H1 (cell line): ENCODE results near the gene RUNX1. TPM values are rescaled to one million over a fixed set of nuclear protein-coding genes. Genes with fewer than 3 reads are reported as not detected.

Experiments
- CTCF ChIA-PET: fragments of 300-600 bp; sonication (Branson Sonifier 250); formaldehyde crosslinking; loops from one replicate; lab custom pipeline; 2021; ENCODE audit not compliant: partially characterized antibody; lab: Charles Lee
- POLR2A ChIA-PET: fragments of 300-600 bp; sonication (Branson Sonifier 250); formaldehyde crosslinking; loops from one replicate; lab custom pipeline; 2021; ENCODE audit warnings: inconsistent platforms; ENCODE audit not compliant: partially characterized antibody; lab: Charles Lee
- DNase-seq, 2 experiments: peaks; one replicate each; pipeline versions ENCODE4 v3.0.0 to v3.0.0-alpha.2; 2010 to 2022; ENCODE audit warnings: low spot score in 2 of 2, low read depth in 1 of 2, mixed read lengths in 1 of 2
- FAIRE-seq: peaks from 2 replicates; lab custom pipeline; 2011; peaks lifted over from hg19 to GRCh38; lab: Jason Lieb, UNC
- H2AFZ ChIP-seq: 2 replicates; pipeline ENCODE4 v1.8.1; 2012; ENCODE audit warnings: low read length, inconsistent platforms
- H2AK5ac ChIP-seq: 2 replicates; pipeline ENCODE4 v1.6.1; 2013; ENCODE audit warnings: low read depth, low read length
- H2BK120ac ChIP-seq: replicated peaks from 2 replicates; pipeline ENCODE3; 2013; ENCODE audit warnings: low read depth, low read length, inconsistent platforms
- H2BK12ac ChIP-seq: 2 replicates; pipeline ENCODE4 v1.6.1; 2013; ENCODE audit warnings: low read depth, low read length
- H2BK15ac ChIP-seq: 2 replicates; pipeline ENCODE4 v1.6.1; 2013; ENCODE audit warnings: low read length
- H2BK20ac ChIP-seq: 2 replicates; pipeline ENCODE4 v1.6.1; 2013; ENCODE audit warnings: low read length
- H2BK5ac ChIP-seq: 2 replicates; pipeline ENCODE4 v1.6.1; 2013; ENCODE audit warnings: low read depth, low read length
- H3K14ac ChIP-seq: 2 replicates; pipeline ENCODE4 v1.6.1; 2013; ENCODE audit warnings: inconsistent platforms; ENCODE audit not compliant: insufficient read length
- H3K18ac ChIP-seq: 2 replicates; pipeline ENCODE4 v1.6.1; 2013; ENCODE audit warnings: low read length; ENCODE audit errors: extremely low read depth
- H3K23ac ChIP-seq: 2 replicates; pipeline ENCODE4 v1.6.1; 2013; ENCODE audit warnings: inconsistent platforms; ENCODE audit not compliant: insufficient read length
- H3K23me2 ChIP-seq: 2 replicates; pipeline ENCODE4 v1.6.1; 2013; ENCODE audit warnings: low read depth, low read length
- H3K27ac ChIP-seq: 2 replicates; pipeline ENCODE4 v1.6.1; 2011; ENCODE audit warnings: low read depth, low read length, inconsistent platforms
- H3K27me3 ChIP-seq, 4 experiments: replicated peaks in 1 of 4; 1 replicate in 1 of 4; 2 replicates in 3 of 4; pipeline versions ENCODE4 v1.6.1 to v1.8.1; 2011 to 2013; ENCODE audit warnings: low read length in 3 of 4, mild to moderate bottlenecking in 3 of 4, inconsistent platforms in 2 of 4, mixed read lengths in 2 of 4, moderate library complexity in 1 of 4; ENCODE audit not compliant: control insufficient read depth in 3 of 4, insufficient read depth in 3 of 4; ENCODE audit errors: extremely low read depth in 1 of 4
- H3K36me3 ChIP-seq, 4 experiments: 2 replicates each; pipeline versions ENCODE4 v1.6.1 to v1.8.1; 2011 to 2013; ENCODE audit warnings: mild to moderate bottlenecking in 4 of 4, low read length in 3 of 4, moderate library complexity in 2 of 4, control low read depth in 1 of 4, inconsistent platforms in 1 of 4; ENCODE audit not compliant: insufficient read depth in 4 of 4, control insufficient read depth in 2 of 4
- H3K4ac ChIP-seq: replicated peaks from 2 replicates; pipeline ENCODE3; 2013; ENCODE audit warnings: low read length, low read depth, mixed read lengths, inconsistent platforms; ENCODE audit not compliant: insufficient read length
- H3K4me1 ChIP-seq, 4 experiments: replicated peaks in 1 of 4; 1 replicate in 1 of 4; 2 replicates in 3 of 4; pipeline versions ENCODE4 v1.6.1 to v1.8.1; 2011 to 2013; ENCODE audit warnings: low read length in 3 of 4, inconsistent platforms in 2 of 4, mixed read lengths in 1 of 4; ENCODE audit not compliant: insufficient read depth in 4 of 4, control insufficient read depth in 3 of 4
- H3K4me2 ChIP-seq, 2 experiments: 2 replicates each; pipeline versions ENCODE4 v1.6.1 to v1.8.1; 2011 to 2013; ENCODE audit warnings: low read depth in 2 of 2, low read length in 2 of 2, control low read depth in 1 of 2, inconsistent platforms in 1 of 2, mild to moderate bottlenecking in 1 of 2; ENCODE audit not compliant: insufficient read depth in 1 of 2
- H3K4me3 ChIP-seq, 4 experiments: fragments of 200-600, 300-600 bp in 1 of 4; sonication (generic), shearing (Covaris generic), sonication (Bioruptor Twin) in 1 of 4; 2 replicates each; pipeline versions ENCODE4 v1.5.1 to v1.8.1; 2011 to 2016; ENCODE audit warnings: low read length in 4 of 4, low read depth in 3 of 4, control low read depth in 2 of 4, inconsistent platforms in 2 of 4, mild to moderate bottlenecking in 2 of 4, mixed read lengths in 1 of 4, moderate library complexity in 1 of 4; ENCODE audit not compliant: insufficient read depth in 2 of 4; ENCODE audit errors: extremely low read depth in 1 of 4
- H3K56ac ChIP-seq: replicated peaks from 2 replicates; pipeline ENCODE3; 2013; ENCODE audit warnings: low read depth, mild to moderate bottlenecking, mixed read lengths, low read length, inconsistent platforms; ENCODE audit not compliant: insufficient read length
- H3K79me1 ChIP-seq: 2 replicates; pipeline ENCODE4 v1.6.1; 2013; ENCODE audit warnings: low read depth, low read length, control low read depth
- H3K79me2 ChIP-seq, 2 experiments: 2 replicates each; pipeline versions ENCODE4 v1.6.1 to v1.8.1; 2012 to 2013; ENCODE audit warnings: low read length in 2 of 2, mild to moderate bottlenecking in 2 of 2, inconsistent platforms in 1 of 2; ENCODE audit not compliant: insufficient read depth in 2 of 2, control insufficient read depth in 1 of 2
- H3K9ac ChIP-seq, 4 experiments: replicated peaks in 1 of 4; 1 replicate in 1 of 4; 2 replicates in 3 of 4; pipeline versions ENCODE4 v1.6.1 to v1.8.1; 2011 to 2013; ENCODE audit warnings: low read depth in 3 of 4, low read length in 3 of 4, control low read depth in 2 of 4, mild to moderate bottlenecking in 2 of 4, moderate library complexity in 2 of 4, inconsistent platforms in 1 of 4; ENCODE audit errors: extremely low read depth in 1 of 4
- H3K9me3 ChIP-seq, 2 experiments: 2 replicates each; pipeline versions ENCODE4 v1.6.1 to v1.8.1; 2012 to 2013; ENCODE audit warnings: mild to moderate bottlenecking in 2 of 2, moderate library complexity in 2 of 2, control low read depth in 1 of 2, inconsistent platforms in 1 of 2, low read depth in 1 of 2, low read length in 1 of 2, mixed read lengths in 1 of 2; ENCODE audit not compliant: insufficient read depth in 2 of 2
- H4K20me1 ChIP-seq, 2 experiments: replicated peaks in 1 of 2; 2 replicates each; pipeline versions ENCODE3 to v1.8.1; 2011 to 2013; ENCODE audit warnings: inconsistent platforms in 2 of 2, low read length in 2 of 2, mild to moderate bottlenecking in 1 of 2; ENCODE audit not compliant: insufficient read depth in 2 of 2, control insufficient read depth in 1 of 2
- H4K5ac ChIP-seq: 2 replicates; pipeline ENCODE4 v1.6.1; 2013; ENCODE audit warnings: low read length, low read depth, mixed read lengths, inconsistent platforms; ENCODE audit not compliant: insufficient read length
- H4K8ac ChIP-seq: 2 replicates; pipeline ENCODE4 v1.8.0; 2013; ENCODE audit warnings: mild to moderate bottlenecking, moderate library complexity, low read length, inconsistent platforms; ENCODE audit not compliant: insufficient read depth; ENCODE audit errors: extremely low read depth
- H4K91ac ChIP-seq: replicated peaks from 2 replicates; pipeline ENCODE3; 2013; ENCODE audit warnings: low read length, mixed read lengths, inconsistent platforms; ENCODE audit not compliant: insufficient read length
- ASH2L ChIP-seq: fragments of 200-600, 300-600 bp; sonication (generic); IDR thresholded peaks from one replicate; pipeline ENCODE4 v1.7.1; 2017; ENCODE audit warnings: low read length
- CTBP2 ChIP-seq: IDR thresholded peaks from 2 replicates; pipeline ENCODE4 v1.7.0; 2011; ENCODE audit warnings: borderline replicate concordance, mild to moderate bottlenecking, moderate library complexity, mixed read lengths, low read length; ENCODE audit not compliant: insufficient read depth, insufficient read length
- FOSL1 ChIP-seq: IDR thresholded peaks from 2 replicates; pipeline ENCODE4 v1.6.1; 2011; ENCODE audit warnings: mild to moderate bottlenecking, low read depth, low read length, moderate library complexity; ENCODE audit not compliant: insufficient read depth
- KDM1A ChIP-seq: fragments of 200-600, 300-600 bp; sonication (generic); IDR thresholded peaks from 2 replicates; pipeline ENCODE4 v1.7.1; 2016; ENCODE audit warnings: mild to moderate bottlenecking, low read length, borderline replicate concordance
- NRF1 ChIP-seq: IDR thresholded peaks from 2 replicates; pipeline ENCODE4 v1.6.1; 2011; ENCODE audit warnings: mild to moderate bottlenecking, low read depth, low read length, improper control_type of control experiment
- POLR2AphosphoS5 ChIP-seq: IDR thresholded peaks from 2 replicates; pipeline ENCODE4 v1.6.1; 2011; ENCODE audit warnings: low read depth, low read length
- SP4 ChIP-seq: IDR thresholded peaks from 2 replicates; pipeline ENCODE4 v1.6.1; 2012; ENCODE audit warnings: low read length, inconsistent platforms
- SRF ChIP-seq: IDR thresholded peaks from 2 replicates; pipeline ENCODE4 v1.6.1; 2011; ENCODE audit warnings: mild to moderate bottlenecking, low read depth, low read length, moderate library complexity
- SUZ12 ChIP-seq: fragments of 200-600 bp; sonication (generic); IDR thresholded peaks from 2 replicates; pipeline ENCODE4 v1.6.1; 2012; ENCODE audit warnings: mild to moderate bottlenecking, inconsistent platforms, low read length, moderate library complexity, mixed read lengths
- TBP ChIP-seq: IDR thresholded peaks from 2 replicates; pipeline ENCODE4 v1.6.1; 2011; ENCODE audit warnings: low read depth, low read length, improper control_type of control experiment
- TEAD4 ChIP-seq: IDR thresholded peaks from 2 replicates; pipeline ENCODE4 v1.6.1; 2012; ENCODE audit warnings: low read depth, low read length, inconsistent platforms, mixed read lengths
- WGBS, 2 experiments: shearing (Covaris generic) in 1 of 2; methylation state at CpG; one replicate each; pipeline versions ENCODE4 v1.1.6 to v1.1.7; 2013 to 2015; ENCODE audit warnings: low lambda C conversion rate in 2 of 2, mixed read lengths in 2 of 2, inconsistent platforms in 1 of 2, low coverage in 1 of 2, missing lambda C conversion rate in 1 of 2; ENCODE audit not compliant: insufficient replicate concordance in 2 of 2, insufficient coverage in 1 of 2, insufficient read length in 1 of 2; ENCODE audit errors: extremely low coverage in 1 of 2, missing lambda C conversion rate in 1 of 2; 5-methylcytosine and 5-hydroxymethylcytosine counted together
- polyA plus RNA-seq, 7 experiments: library from polyadenylated mRNA; depleted of rRNA in 3 of 7; stranded (reverse) in 5 of 7; unstranded in 2 of 7; fragments of >200 nt in 5 of 7; fragments of 200-250 nt in 2 of 7; gene quantifications; 1 replicate in 5 of 7; 2 replicates in 1 of 7; 4 replicates in 1 of 7; pipeline versions ENCODE4 v1.2.1 to v1.2.3, GENCODE V29; 2011 to 2013; ENCODE audit warnings: missing spikeins in 2 of 7, mixed read lengths in 2 of 7
- total RNA-seq: library from RNA; stranded (reverse); fragmentation: NEBNext Ultra II Directional; extraction: Animal tissue kit (Norgen Biotek cat#: 25700); gene quantifications from 2 replicates; pipeline ENCODE4 v1.2.1, GENCODE V29; 2021
- TF ChIP-seq, protein P1 (sequence below): IDR thresholded peaks from 2 replicates; pipeline ENCODE4 v1.6.1; 2012; ENCODE audit warnings: inconsistent platforms

The RUNX1 gene
- total and polyA plus RNA-seq, 2 of the 8 experiments (the other 6 are each of a cell fraction or from before 2014, with no cell fraction given) = 0.20 to 0.60 TPM

DNA sequence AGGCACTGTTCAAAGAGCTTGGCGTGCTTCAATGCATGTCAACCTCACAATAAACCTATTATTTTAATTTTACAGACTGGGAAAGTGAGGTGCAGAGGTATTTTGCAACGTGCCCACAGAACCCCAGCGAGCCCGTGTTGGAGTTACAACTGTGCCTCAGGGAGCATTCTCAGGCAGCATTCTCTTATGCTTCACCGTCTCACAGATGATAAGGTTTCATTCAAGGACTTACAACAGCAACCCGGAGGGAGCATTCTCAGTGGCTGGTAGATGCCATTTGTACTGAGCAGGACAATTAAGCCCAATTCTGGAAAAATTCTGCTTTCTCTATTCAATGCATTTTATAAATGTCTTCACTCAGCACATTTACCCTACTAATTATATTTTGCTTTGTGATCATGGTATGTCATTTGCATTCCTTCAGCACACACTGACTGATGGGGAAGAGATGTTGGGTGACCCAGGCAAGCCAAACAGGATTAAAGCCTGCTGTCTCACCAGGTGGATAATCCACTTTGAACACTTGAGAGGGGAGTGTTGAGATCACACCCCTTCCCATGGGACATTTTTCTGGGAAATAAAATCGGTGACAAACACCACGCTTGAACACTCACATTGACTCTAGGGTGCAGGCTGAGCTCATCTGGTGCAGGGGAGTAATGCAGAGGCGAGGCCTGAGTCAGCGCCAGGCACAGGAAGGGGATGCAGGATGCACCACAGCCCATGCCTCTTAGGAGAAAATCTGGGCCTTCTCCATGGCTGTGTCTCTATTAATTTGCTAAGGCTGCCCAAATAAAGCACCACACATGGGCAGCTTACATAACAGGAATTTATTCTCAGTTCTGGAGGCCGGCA is 266.4 kb downstream of the RUNX1 start:
- Histone ChIP-seq H2BK120ac (no peak overlapping the region), H2BK15ac (no peak overlapping the region), H2AK5ac (no peak overlapping the region), H2AFZ (no peak overlapping the region), H2BK20ac (no peak overlapping the region), H4K20me1 (no peaks in the 10 kb centered on the region), H3K14ac (no peak overlapping the region), H2BK5ac (no peak overlapping the region), H3K27me3 (no peaks in the 10 kb centered on the region), H3K56ac (no peak overlapping the region), H4K91ac (no peak overlapping the region), H3K36me3 (no peaks in the 10 kb centered on the region), H3K23ac (no peak overlapping the region), H3K18ac (no peak overlapping the region), H3K4me1 (peaks cover 0 to 3% (median under 1%) of the 10 kb centered on the region in 4 experiments; a peak in 3 of 7 replicates), H3K4ac (no peak overlapping the region), H4K5ac (no peak overlapping the region), H3K23me2 (no peaks in the 10 kb centered on the region), H4K8ac (no peak overlapping the region; the same call in 1 of the 2 replicates), H3K4me2 (no peak overlapping the region), H2BK12ac (no peak overlapping the region), H3K4me3 (no peak overlapping the region), H3K9ac (no peak overlapping the region), H3K27ac (no peak overlapping the region), H3K9me3 (no peaks in the 10 kb centered on the region), H3K79me1 (no peaks in the 10 kb centered on the region), H3K79me2 (no peaks in the 10 kb centered on the region)
- CTCF ChIA-PET = no interaction called here
- 90% methylated on average over 11 of the region's 11 CpGs; no CpG with 5 or more reads in 1 of the 2 experiments for WGBS, 2 experiments
- FAIRE-seq = no peak
- no peak for DNase-seq
- POLR2A ChIA-PET = no interaction called here
- TF ChIP-seq TEAD4 = no peak
- TF ChIP-seq FOSL1 = no peak
- TF ChIP-seq, protein P1, sequence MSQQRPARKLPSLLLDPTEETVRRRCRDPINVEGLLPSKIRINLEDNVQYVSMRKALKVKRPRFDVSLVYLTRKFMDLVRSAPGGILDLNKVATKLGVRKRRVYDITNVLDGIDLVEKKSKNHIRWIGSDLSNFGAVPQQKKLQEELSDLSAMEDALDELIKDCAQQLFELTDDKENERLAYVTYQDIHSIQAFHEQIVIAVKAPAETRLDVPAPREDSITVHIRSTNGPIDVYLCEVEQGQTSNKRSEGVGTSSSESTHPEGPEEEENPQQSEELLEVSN = no peak
- TF ChIP-seq SUZ12 = no peak
- no peak for TF ChIP-seq TBP
- TF ChIP-seq SP4 = no peak
- no peak for TF ChIP-seq POLR2AphosphoS5
- TF ChIP-seq SRF = no peak
- no peak for TF ChIP-seq CTBP2
- TF ChIP-seq KDM1A = no peak
- TF ChIP-seq NRF1 = no peak
- no peak for TF ChIP-seq ASH2L
